A204.1 (cell line): Measurements from ENCODE around the gene HSPB3.
"Not testable (repeated sequence)": the region's sequence is repeated elsewhere in the genome, so short reads cannot be mapped to it uniquely, and the experiment has no call there.

Experiments
- FAIRE-seq: peaks from 2 replicates; lab custom pipeline; 2012; peaks lifted over from hg19 to GRCh38; lab: Jason Lieb, UNC

The HSPB3 gene

DNA sequence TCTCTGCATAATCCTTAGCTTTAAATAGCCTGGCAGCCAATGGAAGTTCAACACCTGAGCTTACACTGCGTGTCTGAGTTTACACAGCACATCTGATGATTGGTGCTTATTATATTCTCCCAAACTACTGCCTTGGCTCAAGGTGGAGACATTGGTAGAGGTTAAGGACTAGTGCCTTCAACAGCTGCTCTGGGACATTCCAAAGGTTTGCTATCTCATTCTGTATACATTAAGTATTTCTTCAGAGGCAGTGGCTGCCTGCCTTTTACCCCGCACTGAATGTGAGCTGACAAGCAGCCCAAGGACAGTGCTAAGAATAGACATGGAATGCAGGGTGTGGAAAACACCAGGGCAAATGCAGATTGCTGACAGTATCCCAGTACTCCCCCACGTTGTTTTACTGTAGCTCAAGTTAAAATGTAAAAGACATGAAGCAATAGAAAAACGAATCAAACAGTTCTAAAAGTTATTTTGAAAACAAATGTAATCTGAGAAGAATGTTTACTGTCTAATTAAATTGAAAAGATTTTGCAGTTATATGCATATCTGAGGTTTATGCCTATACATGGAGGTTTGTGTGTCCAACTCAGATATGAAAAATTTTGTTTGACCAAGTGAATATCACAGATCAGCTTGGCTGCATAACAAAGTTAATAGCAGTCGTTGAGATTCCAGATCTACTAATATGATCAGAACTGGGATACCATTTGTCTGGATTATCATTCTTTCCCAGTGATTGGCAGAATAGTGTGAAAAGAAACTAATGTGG, 1.8 kb downstream of the HSPB3 start:
- no peak for FAIRE-seq

DNA sequence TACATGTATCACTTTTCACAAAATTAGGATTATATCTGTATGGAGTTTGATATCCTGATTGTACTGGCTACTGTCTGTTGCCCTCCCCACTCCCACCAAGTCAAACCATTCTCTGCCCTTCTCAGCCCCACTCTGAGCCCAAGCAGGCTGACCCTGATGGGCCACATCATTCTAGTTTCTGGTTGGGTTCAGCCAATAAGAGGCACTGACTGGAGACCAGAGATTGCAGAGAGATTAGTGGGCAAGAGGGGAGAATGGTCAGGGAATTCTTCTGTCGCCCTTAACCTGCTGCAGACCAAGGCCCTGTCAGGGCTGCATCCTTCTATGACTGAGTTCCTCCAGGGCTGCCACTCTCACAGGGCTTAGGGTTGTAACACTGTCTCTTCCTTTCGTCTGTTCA, 2.7 kb downstream of the HSPB3 start:
- no peak for FAIRE-seq

DNA sequence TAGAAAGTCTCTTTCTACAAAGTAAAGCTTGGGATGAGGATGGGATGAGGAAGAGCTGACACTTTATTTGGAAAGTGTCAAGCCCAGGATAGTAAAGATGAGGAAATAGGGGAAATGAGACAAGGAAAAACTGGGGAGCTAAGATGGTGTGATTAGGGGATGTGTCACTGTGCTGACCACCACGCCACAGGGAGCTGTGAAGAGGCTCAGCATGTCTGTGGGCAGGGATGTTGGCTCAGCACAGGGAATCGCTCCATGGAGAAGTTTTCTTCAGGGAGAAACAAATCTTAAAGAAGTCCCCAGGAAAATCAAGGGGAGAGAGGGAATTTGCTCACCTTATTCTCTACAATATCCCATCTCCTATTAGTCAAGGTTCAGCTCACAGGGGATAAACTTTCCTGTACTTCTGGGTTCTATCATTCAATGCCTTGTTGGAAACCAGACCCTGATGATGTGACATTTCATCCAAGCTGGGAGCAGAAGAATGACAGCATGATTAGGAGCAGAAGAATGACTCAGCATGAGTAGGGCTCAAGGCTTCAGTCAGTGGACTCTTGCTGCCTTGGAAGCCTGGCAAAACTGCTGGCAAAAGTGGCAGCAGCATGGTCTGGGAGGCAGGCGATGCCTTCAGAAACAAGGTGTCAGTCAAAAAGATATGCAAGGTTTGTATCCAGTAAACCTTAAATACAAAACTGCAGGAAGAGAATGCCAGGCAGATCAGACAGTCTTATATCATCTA, 4.9 kb downstream of the HSPB3 start:
- no peak for FAIRE-seq

DNA sequence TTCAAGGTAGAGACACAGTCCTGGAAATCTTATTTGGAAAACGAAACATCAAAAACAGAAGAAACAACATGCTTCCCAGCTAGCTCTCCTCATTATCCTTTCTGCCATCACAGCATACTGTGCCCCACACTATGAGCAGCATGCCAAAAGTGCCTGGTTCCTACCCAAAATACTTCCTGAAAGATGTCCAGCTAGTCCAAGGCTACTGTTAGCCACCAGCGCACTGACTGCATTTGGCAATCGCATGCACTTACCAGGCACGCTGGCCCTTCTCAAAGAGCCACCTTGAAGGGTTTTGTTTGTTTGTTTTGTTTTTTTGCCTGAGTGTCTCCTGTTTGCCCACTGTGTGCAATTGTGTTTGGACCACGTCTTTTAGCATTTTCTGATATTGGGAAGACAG, 6.8 kb downstream of the HSPB3 start:
- no peak for FAIRE-seq

DNA sequence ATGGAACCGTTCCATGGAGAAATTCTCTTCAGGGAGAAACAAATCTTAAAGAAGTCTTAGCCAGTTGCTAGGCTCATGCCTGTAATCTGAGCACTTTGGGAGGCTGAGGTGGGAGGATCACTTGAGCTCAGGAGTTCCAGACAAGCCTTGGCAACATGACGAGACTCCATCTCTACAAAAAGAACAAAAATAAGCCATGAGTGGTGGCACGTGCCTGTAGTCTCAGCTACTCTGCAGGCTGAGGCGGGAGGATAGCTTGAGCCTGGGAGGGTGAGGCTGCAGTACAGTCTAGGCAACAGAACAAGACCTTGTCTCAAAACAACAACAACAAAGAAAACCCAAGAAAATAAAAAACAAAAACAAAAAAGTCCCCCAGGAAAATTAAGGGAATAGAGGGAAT, 8.2 kb downstream of the HSPB3 start:
- no peak for FAIRE-seq

DNA sequence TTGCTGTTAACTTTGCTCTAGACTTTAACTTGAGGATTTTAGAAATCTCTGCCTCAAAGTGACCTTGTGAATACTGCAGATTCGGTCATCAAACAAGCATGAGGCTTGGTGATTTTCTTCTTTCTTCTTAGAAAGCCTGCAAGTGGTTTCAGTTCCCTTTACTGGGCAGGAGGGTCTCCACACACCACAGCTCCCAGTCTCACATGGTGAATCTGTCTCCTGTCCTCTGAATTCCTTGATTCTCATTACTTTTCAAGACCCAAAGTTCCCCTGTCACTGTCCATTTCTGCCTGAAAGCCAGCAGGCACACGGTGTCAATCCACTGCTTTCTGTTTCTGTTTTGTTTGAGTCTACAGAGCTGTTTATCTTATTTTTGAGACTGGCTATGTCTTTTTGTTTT, 14.1 kb downstream of the HSPB3 start:
- no peak for FAIRE-seq

DNA sequence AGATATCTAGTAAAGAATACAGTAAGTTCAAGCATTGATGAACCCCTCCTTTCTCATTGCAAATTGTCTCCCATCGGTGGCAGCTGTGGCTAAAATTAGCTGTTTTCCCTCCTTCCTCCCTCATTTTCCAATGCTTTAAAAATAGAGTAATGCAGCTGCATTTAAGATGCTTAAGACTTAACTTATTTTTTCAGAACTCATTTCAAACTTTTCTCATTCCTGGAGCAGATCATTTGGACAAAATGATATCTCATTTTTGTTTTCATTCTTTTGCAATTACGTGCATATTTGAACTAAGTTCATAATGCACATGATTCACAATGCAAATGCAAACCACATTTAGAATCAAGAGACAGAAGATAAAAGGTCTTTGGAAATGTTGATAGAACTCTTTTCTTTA, 14.6 kb downstream of the HSPB3 start:
- no peak for FAIRE-seq

DNA sequence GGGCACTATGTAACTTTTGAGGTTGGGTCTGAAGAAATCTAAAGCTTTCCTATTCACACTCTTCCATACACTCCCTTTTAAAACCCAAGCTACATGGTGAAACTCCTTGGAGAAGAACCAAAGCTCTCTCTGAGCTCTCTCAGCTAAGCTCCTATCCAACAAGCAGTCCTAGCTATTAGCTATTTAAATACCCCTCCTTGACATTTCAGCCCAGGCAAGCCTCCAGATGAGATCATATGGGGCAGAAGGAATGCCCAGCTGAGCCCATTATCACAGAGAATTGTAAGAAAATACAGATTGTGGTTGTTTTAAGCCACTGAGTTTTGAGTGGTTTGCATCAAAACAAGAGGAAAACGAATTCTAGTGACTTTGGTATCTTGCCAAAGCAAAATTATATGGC, 15.2 kb downstream of the HSPB3 start:
- FAIRE-seq = no peak

DNA sequence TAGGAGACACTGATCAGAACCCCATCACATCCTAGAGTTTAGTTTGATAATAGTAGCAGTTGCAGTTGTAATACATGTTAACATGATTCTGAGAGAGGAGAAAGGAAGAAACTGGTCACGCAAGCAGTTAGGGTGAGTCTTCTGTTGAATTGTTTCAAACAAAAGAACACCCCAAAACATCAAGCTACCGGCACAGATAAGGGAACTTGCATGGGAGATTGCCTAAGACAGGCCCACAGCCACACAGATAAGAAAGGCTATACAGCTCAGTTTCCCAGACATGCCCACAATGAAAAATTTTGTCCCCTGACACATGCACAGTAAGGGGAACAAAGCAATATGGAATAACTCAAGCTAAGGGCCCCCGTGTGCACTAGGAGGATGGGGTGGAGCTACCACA, 15.9 kb downstream of the HSPB3 start:
- FAIRE-seq = no peak

DNA sequence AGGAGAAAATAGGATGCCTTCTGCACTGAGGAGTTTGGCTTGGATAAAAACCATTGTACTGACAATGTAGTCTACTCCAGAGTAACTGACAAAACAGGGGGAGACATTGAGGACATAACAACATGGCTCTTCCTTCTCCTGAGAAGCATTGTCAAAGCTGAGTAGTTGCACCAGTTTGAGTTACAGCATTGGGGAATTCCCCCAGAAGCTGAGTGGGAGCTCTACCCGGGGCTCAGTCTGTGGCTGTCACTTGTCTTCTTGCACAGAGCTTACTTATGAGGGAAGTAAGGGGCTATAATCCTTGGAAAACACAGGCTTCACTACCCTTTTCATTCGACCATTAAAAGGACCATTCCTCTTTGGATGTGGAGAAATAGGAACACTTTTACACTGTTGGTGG, 21.2 kb downstream of the HSPB3 start:
- FAIRE-seq = no peak

DNA sequence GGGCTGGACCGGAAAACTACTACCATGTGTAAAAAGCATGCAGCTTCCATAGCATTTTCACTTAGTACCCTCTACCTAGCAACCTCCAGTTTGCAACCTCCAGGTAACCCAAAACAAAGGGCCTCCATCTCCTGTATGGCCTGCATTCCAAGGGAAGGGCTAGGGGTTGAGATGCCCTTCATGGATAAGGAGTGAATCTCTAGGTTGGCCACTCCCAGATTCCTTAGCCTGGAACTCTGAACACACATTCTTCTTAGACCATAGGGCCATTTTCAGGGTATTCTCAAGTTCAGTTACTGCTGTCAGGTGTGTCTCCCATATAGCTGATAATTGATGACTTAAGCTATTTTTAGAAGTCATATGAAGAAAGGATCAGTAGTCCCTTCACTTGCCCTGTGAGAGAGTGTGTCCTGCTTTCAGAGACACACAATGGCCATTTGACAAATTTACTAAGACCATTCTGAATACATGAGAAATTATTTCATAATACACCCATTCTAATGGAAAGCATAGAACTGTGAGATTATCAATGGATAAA, 22.5 kb downstream of the HSPB3 start:
- FAIRE-seq = no peak

DNA sequence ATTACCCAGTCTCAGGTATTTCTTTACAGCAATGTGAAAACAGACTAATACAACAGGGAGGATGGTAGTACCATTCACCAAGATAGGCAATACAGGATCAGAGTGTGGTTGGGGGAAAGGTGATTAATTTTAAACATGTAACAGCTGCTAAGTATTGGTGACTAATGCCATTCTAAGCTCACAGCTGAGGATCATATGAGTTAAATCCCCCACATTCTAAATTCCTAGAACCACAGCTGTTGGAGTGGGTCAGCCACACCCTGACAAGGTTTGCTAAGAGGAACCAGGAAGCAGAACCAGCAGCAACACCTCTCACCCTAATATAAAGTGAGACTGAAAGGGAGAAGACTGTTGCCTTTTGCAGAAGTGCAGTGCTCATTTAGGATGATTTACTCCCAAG, 24.8 kb downstream of the HSPB3 start:
- FAIRE-seq = no peak

DNA sequence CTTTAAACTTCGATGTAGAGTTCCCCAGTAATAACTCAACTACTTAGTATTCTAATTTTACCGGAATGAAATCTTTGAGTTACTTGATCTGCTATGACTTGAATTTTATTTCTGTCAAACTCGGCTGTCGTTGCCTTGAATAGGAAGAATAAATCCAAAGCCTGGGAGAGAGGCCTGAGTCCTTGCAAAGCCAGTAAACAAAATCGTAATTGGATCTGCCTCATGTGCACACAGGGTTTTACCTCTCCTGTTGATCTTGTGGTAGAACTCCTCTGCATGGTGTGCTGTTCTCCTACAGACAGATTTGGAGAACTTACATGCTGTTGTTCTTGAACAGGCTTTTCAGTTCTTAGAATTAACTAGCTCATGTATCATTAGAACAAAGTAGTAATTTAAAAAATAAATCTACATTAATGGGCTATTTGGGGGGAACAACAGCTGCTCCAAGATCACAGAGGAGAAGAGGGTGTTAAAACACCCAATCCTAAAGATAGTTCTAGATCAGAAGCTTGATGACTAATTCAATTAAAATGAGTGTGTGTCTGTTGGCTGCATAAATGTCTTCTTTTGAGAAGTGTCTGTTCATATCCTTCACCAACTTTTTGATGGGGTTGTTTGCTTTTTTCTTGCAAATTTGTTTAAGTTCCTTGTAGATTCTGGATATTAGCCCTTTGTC, 28.9 kb downstream of the HSPB3 start:
- FAIRE-seq = no peak

DNA sequence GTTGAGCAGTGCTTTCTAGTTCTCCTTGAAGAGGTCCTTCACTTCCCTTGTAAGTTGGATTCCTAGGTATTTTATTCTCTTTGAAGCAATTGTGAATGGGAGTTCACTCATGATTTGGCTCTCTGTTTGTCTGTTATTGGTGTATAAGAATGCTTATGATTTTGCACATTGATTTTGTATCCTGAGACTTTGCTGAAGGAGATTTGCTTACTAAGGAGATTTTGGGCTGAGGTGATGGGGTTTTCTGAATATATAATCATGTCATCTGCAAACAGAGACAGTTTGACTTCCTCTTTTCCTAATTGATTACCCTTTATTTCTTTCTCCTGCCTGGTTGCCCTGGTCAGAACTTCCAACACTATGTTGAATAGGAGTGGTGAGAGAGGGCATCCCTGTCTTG, 30.2 kb downstream of the HSPB3 start:
- FAIRE-seq = not testable (repeated sequence)

DNA sequence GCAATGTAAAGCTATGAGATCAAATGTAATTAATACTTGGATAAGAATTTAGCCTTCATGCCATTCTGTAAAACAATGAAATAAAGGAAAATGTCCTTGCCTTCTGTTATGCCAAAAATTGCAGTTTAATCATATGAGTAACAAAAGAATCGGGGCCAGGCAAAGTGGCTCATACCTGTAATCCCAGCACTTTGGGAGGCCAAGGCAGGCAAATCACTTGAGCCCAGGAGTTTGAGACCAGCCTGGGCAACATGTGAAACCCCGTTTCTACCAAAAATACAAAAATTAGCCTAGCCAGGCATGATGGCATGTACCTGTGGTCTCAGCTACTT, 34.1 kb downstream of the HSPB3 start:
- FAIRE-seq = not testable (repeated sequence)

DNA sequence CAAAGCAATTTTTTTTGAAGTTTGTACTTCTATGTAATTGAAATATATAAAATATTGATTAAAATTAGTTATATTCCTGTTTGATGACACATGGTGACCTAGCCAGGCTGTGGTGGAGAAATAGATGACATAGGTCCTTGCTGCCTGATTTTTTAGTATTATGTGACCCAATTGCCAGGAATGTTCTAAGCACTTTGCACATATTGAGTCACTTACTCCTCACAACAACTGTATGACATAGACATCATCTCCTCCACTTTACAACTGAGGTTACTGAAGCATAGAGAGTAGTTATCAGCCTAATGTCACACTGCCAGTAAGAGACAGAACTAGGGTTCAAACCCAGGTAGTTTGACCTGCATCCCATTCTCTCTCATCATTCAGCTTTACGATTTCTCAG, 35.8 kb downstream of the HSPB3 start:
- FAIRE-seq = no peak

DNA sequence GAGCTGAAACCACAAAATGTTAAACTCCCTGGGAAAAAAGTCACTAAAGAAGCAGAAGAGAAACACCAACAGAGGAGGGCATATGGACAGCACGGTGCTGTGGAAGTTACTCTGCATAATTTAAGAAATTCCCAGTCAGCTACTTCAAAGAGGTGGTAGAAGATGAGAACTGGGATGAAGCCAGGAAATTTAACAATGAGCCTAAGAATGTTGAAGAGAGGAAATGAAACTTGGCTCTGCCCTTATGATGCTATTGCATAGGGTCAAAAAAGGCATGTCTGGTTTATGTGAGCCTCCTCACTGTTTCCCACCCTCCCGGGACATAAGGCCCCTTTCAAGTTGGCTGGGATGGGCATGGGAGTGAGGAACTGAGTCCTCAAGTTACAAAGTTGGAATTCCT, 36.7 kb downstream of the HSPB3 start:
- FAIRE-seq = no peak

DNA sequence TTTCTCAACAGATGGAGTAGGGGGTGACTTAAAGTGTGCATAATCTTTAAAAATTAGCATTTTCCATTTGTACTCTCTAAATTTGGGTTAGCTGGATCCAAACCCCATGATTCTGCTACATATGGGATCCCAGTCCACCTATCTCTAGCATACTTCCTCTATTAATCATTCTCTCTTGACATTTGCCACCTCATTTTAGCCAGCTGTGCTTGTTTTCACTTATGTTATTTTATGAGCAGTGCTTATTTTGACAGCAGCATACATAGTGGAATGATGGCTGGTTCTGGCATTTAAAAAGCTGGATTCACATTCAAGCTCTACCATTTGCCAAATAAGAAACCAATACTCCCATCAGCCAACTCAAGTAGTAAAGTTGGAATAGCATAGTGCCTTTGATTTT, 39.5 kb downstream of the HSPB3 start:
- FAIRE-seq = no peak
